Measurements from ENCODE around the gene GRIN3B.

DNA sequence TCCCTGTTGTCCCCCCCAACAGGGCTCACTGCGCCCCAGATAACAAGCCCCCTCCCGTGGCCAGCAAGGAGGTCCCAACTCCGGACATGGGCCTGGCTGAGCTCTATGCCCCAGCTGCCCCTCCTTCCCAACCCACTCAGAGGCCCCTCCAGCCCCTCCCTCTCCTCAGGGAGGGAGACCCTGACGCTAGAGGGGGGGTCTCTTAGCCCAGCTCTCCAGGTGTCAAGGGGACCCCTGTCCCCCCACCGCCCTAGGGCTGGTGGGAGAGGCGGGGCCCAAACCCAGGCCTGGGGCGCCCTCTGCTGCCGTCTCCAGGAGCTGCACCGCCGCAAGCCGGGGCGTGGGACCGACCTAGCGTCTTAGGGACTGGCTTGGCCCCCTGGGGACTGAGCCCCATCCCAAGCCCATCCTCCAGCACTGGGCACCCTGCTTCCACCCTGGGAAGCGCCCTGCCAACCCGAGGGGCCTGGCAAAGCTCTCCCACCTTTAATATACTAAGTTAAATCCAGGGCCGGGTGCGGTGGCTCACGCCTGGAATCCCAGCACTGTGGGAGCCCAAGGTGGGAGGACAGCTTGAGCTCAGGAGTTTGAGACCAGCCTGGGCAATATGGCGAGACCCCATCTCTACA is 1.4 kb downstream of the GRIN3B start:
- TF ChIP-seq, protein P1, sequence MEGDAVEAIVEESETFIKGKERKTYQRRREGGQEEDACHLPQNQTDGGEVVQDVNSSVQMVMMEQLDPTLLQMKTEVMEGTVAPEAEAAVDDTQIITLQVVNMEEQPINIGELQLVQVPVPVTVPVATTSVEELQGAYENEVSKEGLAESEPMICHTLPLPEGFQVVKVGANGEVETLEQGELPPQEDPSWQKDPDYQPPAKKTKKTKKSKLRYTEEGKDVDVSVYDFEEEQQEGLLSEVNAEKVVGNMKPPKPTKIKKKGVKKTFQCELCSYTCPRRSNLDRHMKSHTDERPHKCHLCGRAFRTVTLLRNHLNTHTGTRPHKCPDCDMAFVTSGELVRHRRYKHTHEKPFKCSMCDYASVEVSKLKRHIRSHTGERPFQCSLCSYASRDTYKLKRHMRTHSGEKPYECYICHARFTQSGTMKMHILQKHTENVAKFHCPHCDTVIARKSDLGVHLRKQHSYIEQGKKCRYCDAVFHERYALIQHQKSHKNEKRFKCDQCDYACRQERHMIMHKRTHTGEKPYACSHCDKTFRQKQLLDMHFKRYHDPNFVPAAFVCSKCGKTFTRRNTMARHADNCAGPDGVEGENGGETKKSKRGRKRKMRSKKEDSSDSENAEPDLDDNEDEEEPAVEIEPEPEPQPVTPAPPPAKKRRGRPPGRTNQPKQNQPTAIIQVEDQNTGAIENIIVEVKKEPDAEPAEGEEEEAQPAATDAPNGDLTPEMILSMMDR (conservative IDR thresholded peaks at IDR 0.05; ENCODE audit: low read depth, low read length) = peak; percentile 79
- no peak for TF ChIP-seq MXI1 (IDR thresholded peaks at IDR 0.05; ENCODE audit: borderline replicate concordance, low read depth, low read length)

All from IMR-90 (cell line).